Left hindlimb (tissue), 1 donor: Measurements from ENCODE around the gene SLC16A10.
A peak's percentile ranks its signal among the peaks of the same experiment; 100 is the strongest.
"Not testable (repeated sequence)": the region's sequence is repeated elsewhere in the genome, so short reads cannot be mapped to it uniquely, and the experiment has no call there.

Experiments used
- DNase-seq: peaks from one replicate; pipeline ENCODE4 v3.0.0-alpha.2; 2018

The SLC16A10 gene

GRCh38 chr6:111221804-111222203, 134.5 kb downstream of the SLC16A10 start:
- no peak for DNase-seq

- no peak for DNase-seq
Measured at GRCh38 chr6:111222341-111222740, 135.0 kb downstream of the SLC16A10 start.

- DNase-seq: no peak
Measured at GRCh38 chr6:111228094-111228493, 140.8 kb downstream of the SLC16A10 start.

- no peak for DNase-seq
Measured at GRCh38 chr6:111230351-111231089, 143.2 kb downstream of the SLC16A10 start.

- no peak for DNase-seq
Measured at GRCh38 chr6:111231090-111231459, 143.8 kb downstream of the SLC16A10 start.

GRCh38 chr6:111237852-111238251, 150.5 kb downstream of the SLC16A10 start:
- no peak for DNase-seq

- no peak for DNase-seq
Measured at GRCh38 chr6:111238464-111239119, 151.3 kb downstream of the SLC16A10 start.

GRCh38 chr6:111239461-111239860, 152.2 kb downstream of the SLC16A10 start:
- DNase-seq: no peak

GRCh38 chr6:111242452-111242851, 155.1 kb downstream of the SLC16A10 start:
- DNase-seq: no peak

- no peak for DNase-seq
Measured at GRCh38 chr6:111243095-111243494, 155.8 kb downstream of the SLC16A10 start.

GRCh38 chr6:111248789-111249188, 161.5 kb downstream of the SLC16A10 start:
- no peak for DNase-seq

GRCh38 chr6:111250791-111251354, 163.6 kb downstream of the SLC16A10 start:
- no peak for DNase-seq

- DNase-seq: no peak
Measured at GRCh38 chr6:111252726-111253125, 165.4 kb downstream of the SLC16A10 start.

GRCh38 chr6:111254004-111254778, 166.9 kb downstream of the SLC16A10 start:
- no peak for DNase-seq

- DNase-seq: no peak
Measured at GRCh38 chr6:111254779-111255166, 167.5 kb downstream of the SLC16A10 start.

GRCh38 chr6:111255838-111256237, 168.5 kb downstream of the SLC16A10 start:
- DNase-seq: not testable (repeated sequence)

- no peak for DNase-seq
Measured at GRCh38 chr6:111256646-111257045, 169.3 kb downstream of the SLC16A10 start.

- no peak for DNase-seq
Measured at GRCh38 chr6:111258010-111258409, 170.7 kb downstream of the SLC16A10 start.

- DNase-seq: no peak
Measured at GRCh38 chr6:111258615-111259088, 171.3 kb downstream of the SLC16A10 start.

GRCh38 chr6:111259089-111259831, 172.0 kb downstream of the SLC16A10 start:
- peak; percentile 99 for DNase-seq

GRCh38 chr6:111260570-111261298, 173.4 kb downstream of the SLC16A10 start:
- DNase-seq: no peak

GRCh38 chr6:111263837-111264236, 176.5 kb downstream of the SLC16A10 start:
- no peak for DNase-seq
